ENCODE results near the gene ZAR1L.

DNA sequence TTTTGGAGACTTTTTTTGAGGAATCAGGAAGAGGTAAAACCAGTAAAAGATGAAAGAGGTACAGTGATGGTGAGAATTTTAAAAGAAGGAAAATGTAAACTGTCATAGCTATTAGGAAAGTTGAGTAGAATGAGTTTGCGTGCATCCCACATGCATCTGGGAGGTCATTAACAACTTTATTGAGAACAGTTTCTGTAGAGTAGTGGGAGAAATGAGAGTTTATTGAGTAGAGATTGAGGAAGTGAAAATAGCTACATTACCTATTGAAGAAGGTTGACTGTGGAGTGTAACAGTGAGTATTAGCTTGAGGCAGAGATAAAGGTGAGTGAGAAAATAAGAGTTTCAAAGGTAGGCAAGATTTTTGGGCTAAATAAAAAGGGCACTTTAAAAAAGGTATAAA lies 38.9 kb upstream of the ZAR1L start:
- TF ChIP-seq, protein P1, sequence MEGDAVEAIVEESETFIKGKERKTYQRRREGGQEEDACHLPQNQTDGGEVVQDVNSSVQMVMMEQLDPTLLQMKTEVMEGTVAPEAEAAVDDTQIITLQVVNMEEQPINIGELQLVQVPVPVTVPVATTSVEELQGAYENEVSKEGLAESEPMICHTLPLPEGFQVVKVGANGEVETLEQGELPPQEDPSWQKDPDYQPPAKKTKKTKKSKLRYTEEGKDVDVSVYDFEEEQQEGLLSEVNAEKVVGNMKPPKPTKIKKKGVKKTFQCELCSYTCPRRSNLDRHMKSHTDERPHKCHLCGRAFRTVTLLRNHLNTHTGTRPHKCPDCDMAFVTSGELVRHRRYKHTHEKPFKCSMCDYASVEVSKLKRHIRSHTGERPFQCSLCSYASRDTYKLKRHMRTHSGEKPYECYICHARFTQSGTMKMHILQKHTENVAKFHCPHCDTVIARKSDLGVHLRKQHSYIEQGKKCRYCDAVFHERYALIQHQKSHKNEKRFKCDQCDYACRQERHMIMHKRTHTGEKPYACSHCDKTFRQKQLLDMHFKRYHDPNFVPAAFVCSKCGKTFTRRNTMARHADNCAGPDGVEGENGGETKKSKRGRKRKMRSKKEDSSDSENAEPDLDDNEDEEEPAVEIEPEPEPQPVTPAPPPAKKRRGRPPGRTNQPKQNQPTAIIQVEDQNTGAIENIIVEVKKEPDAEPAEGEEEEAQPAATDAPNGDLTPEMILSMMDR (IDR thresholded peaks at IDR 0.05), result no peak
- TF ChIP-seq POLR2A (IDR thresholded peaks at IDR 0.05), result no peak

Measured in ovary (tissue), 3 donors.